KG1 (cell line): Measurements from ENCODE around the gene RASAL3.

Experiments used
- DNase-seq: peaks from one replicate; lab custom pipeline; 2025; lab: John Stamatoyannopoulos, UW

RASAL3 gene

DNA sequence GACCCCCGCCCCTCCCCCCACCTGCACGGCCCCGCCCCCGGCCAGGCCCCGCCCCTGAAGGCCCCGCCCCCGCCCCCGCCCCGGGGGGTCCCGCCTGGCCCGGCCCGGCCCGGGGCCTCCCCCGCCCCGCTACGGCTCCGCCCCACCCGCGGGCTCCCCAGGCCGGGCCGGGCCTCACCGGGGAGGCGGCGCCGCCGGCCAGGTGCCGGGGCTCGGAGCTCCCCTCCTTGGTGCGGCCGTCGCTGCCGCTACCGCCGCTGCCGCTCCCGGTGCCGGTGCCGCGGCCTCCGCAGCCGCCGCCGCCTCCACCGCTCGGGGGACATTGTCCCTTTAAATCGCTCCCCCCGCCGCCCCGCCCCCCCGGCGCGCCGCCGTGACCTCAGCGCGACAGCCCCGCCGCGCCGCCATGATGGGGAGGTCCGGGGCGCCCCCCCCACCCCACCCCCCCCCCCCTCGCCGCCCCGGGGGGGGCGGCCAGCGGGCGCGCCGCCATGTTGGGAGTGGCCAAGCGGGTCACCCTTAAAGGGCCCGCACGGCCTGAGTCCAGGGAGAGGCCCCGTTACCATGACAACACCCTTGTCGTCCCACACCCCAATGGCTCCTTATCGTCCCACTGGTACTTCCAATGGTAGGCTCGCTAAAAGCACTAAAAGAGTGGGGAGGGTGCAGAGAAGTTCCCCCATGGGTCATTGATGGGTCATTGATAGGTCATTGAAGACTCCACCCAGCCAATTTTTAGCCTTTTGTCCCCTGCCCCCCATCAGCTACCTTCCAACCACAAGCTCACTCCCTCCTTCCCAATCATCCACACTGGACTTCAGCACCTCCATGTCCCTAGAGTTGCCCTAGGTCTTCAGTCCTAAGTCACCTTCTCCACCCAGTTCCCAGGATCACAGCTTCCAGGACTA, 14.5 kb downstream of the RASAL3 start, which contains the start of gene WIZ:
TSS of gene WIZ (minus strand) at position 337 of the 908 bp plus-strand sequence. CDS start 1,649 bp downstream, outside the sequence.
- peak; percentile 30 for DNase-seq

GRCh38 chr19:15448778-15449619, 15.3 kb downstream of the RASAL3 start:
- no peak for DNase-seq

DNA sequence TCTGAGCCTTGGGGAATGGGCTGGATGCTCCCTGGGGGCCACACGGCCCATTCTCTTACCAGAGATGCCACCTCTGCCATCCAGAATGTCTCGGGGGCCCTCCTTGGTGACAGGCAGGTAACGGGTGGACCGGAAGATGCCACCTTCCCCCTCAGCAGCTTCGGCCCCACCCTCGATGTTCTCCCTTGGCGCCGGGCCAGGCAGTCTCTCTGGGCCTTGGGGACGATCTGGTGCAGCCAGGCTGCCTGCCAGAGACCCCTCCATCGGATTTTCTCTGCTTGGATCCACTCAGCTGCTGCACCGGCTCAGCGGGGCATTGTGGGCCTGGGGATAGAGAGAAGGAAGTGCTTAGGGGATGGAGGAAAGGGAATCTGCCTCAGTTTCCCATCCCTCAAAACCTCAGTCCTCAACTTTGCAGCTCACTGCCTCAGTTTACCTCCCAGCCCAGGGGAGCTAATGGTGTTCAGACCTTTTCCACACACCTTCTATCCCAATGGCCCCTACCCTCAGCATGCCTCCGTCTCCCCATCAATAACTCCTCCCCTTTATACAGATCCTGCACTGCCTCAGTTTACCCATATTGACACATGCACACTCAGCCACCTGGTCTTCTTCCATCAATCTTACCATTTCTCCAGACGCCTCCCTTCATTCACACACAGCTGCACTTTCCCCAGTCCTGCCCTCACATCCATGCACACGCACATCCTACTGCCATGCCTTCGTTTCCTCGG, 16.1 kb downstream of the RASAL3 start:
- no peak for DNase-seq

GRCh38 chr19:15447057-15447456, 17.3 kb downstream of the RASAL3 start:
- DNase-seq = no peak

DNA sequence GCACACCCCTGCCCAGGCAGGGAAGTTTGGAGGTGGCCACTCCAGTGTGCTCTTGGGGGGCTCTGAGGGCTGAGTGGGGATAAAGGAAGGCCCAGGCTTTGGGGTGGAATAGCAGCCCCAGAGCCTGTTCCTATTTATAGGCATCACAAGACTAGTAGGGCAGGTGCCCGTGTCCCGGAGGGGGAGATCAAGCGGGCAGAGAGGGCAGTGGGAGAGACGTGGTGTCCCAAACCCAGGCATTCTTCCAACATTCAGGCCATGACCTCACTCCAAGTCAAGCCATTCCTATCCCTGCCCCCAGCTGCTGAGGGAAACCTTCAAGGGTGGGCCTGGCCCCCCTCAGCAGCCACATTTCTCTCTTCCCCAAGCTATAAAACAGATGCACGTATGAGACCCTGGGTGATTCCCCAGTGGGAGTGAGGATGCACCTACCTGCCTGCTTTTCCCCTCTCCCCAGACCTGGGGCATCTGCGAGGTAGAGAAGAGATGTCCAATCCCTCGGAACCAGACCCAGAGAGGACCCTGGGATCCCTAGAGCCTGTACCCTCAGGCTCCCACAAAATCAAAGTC, 18.5 kb downstream of the RASAL3 start:
- no peak for DNase-seq

- DNase-seq = no peak
Observed at GRCh38 chr19:15445227-15445605, 19.1 kb downstream of the RASAL3 start.

GRCh38 chr19:15444505-15445226, 19.7 kb downstream of the RASAL3 start:
- DNase-seq = no peak

DNA sequence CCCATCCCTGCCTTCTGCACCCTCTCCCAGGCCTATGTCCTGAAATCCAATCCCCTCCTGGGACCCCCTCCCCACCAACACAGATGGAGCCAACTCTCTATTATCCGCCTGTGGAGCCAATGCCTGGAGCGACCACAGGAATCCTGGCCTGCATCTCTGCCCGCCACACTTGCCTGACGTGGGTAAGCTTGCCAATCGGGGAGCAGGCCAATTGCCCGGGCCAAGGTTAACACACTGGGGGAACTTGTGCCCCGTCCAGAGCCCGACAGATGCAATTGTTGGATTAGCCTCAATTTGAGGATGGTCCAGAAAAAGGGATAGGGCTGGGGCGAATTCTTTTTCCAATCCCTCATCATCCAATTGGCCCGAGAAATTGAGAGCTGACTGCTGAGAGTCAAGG, 20.5 kb downstream of the RASAL3 start:
- no peak for DNase-seq

- no peak for DNase-seq
Observed at GRCh38 chr19:15443325-15443724, 21.0 kb downstream of the RASAL3 start.

GRCh38 chr19:15442142-15442920, 22.0 kb downstream of the RASAL3 start:
- DNase-seq = no peak

DNA sequence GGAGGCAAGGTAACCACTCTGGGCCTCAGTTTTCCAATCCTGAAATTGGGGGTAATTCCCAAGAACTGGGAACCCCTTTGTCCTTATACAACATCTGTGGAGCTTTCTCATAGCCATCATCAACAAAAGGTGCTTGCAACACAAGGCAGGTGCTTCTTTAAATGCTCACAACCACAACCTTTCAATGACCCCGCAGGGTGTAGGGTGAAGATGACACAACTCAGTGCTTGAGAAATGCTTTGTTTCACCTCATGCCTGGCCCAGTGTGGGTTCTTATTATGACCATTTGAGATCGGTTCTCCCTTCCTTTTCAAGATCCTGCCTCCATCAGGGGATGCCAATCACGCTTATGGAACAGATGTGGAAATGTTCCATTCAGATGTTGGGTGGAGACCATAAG, 23.0 kb downstream of the RASAL3 start:
- DNase-seq = no peak

- DNase-seq = no peak
Observed at GRCh38 chr19:15439821-15440641, 24.3 kb downstream of the RASAL3 start.

DNA sequence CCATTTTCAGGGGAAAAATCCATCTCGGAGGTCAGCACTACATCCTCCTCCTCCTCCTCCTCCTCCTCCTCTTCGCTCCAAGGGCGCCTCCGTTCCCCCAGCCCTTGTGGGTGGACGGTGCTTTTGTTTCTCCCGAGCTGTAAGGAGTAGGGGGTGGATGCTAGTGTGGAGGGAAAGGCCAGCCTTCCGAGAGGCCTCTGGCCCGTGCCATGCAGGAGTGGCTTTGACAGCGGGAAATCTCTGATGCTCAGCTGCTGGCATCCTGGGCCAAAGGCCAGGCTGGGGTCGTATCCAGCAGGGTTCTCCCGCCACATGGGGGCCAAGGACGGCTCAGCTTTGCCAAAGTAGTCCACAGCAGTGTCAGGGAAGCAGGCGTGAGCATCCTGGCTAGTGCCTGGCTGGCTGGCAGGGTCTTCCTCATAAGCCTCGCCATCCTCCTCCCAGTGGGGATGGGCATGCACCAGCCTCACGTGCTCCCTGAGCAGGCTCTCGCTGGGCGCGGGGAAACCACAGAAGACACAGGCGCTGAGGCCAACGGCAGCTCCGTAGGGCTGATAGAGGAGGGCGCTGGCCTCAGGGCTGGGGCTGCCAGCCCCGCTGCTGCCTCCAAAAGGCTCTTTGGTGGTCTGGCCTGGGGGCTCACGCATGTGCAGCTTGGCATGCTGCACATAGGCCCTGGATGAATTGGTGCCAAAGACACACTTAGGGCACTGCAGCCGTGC, 25.1 kb downstream of the RASAL3 start:
- DNase-seq = no peak

- DNase-seq = no peak
Observed at GRCh38 chr19:15438577-15438976, 25.8 kb downstream of the RASAL3 start.

DNA sequence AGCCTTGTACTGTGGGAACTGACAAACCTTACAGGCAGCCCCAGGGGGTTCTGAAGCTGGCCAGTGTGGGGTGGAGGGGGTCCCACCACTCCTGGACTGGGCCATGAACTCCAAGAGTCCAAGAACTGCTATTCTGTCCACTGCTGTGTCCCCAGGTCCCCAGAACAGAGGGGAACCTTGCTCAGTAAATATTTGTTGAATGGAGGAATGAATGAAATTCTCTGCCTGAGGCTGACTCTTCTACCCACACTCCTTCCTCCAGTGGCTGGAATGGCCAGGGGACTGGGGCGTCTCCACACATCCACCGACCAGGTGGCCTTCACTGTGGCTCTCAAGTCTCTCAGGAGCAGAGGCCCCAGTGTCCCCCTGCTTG, 26.2 kb downstream of the RASAL3 start:
- DNase-seq = no peak

GRCh38 chr19:15437355-15438123, 26.8 kb downstream of the RASAL3 start:
- DNase-seq = no peak

- DNase-seq = no peak
Observed at GRCh38 chr19:15436826-15437110, 27.6 kb downstream of the RASAL3 start.
